ENCODE data around the gene ATXN1. TPM values are rescaled to one million over a fixed set of nuclear protein-coding genes. Genes with fewer than 3 reads are reported as not detected.

ATXN1 gene
- polyA plus RNA-seq, 1 donor from 2014 or later: 28.2 TPM

DNA sequence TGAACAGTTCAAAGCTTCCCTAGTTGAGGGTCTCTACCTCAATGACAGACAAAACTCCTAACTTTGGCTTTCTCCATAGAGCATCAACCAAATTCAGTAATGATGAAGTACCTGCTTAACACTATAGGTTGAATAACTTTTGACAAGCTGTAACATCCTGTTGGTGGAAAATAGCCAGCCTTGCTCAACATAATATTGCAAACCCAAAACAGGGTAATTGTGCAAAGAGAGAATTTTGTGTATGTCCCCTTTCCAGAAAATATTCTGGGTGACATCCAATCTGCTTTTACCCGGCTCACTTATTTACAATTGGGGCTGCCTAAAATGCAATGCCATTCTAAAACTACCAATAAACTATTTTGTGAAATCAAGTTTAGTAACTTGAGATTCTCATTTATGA is 72.8 kb downstream of the ATXN1 start:
- Histone ChIP-seq H3K36me3 (ENCODE audit: insufficient read depth, low read length) (no peaks in the 10 kb centered on the region), H3K79me2 (replicated peaks; ENCODE audit: insufficient read depth, low read length) (no peaks in the 10 kb centered on the region), H3K27ac (ENCODE audit: low read length) (no peak overlapping the region), H2AFZ (ENCODE audit: low read depth, low read length) (no peak overlapping the region), H3F3A (ENCODE audit: insufficient read depth, low read length, poor library complexity, severe bottlenecking) (no peaks in the 10 kb centered on the region), H3K9me3 (ENCODE audit: low read length) (no peaks in the 10 kb centered on the region), H4K20me1 (ENCODE audit: insufficient read depth) (no peaks in the 10 kb centered on the region), H3K4me2 (ENCODE audit: low read length) (no peak overlapping the region), H3K27me3 (ENCODE audit: insufficient read depth, low read depth, low read length) (no peaks in the 10 kb centered on the region), H3K4me3 (ENCODE audit: low read length) (no peak overlapping the region), H3K9me2 (ENCODE audit: insufficient read depth, low read length) (no peaks in the 10 kb centered on the region), H3K9ac (ENCODE audit: low read length) (no peak overlapping the region)
- TF ChIP-seq, protein P1, sequence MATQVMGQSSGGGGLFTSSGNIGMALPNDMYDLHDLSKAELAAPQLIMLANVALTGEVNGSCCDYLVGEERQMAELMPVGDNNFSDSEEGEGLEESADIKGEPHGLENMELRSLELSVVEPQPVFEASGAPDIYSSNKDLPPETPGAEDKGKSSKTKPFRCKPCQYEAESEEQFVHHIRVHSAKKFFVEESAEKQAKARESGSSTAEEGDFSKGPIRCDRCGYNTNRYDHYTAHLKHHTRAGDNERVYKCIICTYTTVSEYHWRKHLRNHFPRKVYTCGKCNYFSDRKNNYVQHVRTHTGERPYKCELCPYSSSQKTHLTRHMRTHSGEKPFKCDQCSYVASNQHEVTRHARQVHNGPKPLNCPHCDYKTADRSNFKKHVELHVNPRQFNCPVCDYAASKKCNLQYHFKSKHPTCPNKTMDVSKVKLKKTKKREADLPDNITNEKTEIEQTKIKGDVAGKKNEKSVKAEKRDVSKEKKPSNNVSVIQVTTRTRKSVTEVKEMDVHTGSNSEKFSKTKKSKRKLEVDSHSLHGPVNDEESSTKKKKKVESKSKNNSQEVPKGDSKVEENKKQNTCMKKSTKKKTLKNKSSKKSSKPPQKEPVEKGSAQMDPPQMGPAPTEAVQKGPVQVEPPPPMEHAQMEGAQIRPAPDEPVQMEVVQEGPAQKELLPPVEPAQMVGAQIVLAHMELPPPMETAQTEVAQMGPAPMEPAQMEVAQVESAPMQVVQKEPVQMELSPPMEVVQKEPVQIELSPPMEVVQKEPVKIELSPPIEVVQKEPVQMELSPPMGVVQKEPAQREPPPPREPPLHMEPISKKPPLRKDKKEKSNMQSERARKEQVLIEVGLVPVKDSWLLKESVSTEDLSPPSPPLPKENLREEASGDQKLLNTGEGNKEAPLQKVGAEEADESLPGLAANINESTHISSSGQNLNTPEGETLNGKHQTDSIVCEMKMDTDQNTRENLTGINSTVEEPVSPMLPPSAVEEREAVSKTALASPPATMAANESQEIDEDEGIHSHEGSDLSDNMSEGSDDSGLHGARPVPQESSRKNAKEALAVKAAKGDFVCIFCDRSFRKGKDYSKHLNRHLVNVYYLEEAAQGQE (IDR thresholded peaks at IDR 0.05; ENCODE audit: borderline replicate concordance): no peak
- TF ChIP-seq SMC3 (conservative IDR thresholded peaks at IDR 0.05; ENCODE audit: poor library complexity) (no peak), POLR2AphosphoS5 (IDR thresholded peaks at IDR 0.05) (no peak), EZH2 (IDR thresholded peaks at IDR 0.05; ENCODE audit: borderline replicate concordance, insufficient read depth, low read length, poor library complexity, severe bottlenecking) (no peak), EP300 (conservative IDR thresholded peaks at IDR 0.05; ENCODE audit: poor library complexity, severe bottlenecking) (no peak), MXI1 (conservative IDR thresholded peaks at IDR 0.05; ENCODE audit: poor library complexity, severe bottlenecking) (no peak), TAF1 (IDR thresholded peaks at IDR 0.05; ENCODE audit: low read depth) (no peak)

DNA sequence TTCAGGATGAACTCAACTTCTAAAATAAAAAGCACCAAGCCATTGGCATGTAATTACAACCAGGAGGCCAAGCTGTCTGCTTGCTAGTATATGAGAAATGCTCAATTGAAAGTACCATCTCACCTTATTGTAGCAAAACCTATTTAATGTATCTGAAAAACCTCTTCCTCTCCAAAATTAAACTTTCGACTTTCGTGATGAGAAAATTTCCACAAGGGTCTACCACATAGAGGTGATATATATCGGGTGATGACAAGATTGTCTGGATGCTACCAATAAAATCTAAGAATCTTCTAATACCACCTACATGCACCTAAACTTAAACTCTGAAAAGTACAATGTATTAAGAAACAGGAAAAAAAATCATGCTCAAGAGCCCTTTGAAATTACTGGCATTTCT is 74.2 kb downstream of the ATXN1 start:
- no peak for TF ChIP-seq EZH2 (IDR thresholded peaks at IDR 0.05; ENCODE audit: borderline replicate concordance, insufficient read depth, low read length, poor library complexity, severe bottlenecking)
- no peak for TF ChIP-seq EP300 (conservative IDR thresholded peaks at IDR 0.05; ENCODE audit: poor library complexity, severe bottlenecking)
- TF ChIP-seq, protein P2, sequence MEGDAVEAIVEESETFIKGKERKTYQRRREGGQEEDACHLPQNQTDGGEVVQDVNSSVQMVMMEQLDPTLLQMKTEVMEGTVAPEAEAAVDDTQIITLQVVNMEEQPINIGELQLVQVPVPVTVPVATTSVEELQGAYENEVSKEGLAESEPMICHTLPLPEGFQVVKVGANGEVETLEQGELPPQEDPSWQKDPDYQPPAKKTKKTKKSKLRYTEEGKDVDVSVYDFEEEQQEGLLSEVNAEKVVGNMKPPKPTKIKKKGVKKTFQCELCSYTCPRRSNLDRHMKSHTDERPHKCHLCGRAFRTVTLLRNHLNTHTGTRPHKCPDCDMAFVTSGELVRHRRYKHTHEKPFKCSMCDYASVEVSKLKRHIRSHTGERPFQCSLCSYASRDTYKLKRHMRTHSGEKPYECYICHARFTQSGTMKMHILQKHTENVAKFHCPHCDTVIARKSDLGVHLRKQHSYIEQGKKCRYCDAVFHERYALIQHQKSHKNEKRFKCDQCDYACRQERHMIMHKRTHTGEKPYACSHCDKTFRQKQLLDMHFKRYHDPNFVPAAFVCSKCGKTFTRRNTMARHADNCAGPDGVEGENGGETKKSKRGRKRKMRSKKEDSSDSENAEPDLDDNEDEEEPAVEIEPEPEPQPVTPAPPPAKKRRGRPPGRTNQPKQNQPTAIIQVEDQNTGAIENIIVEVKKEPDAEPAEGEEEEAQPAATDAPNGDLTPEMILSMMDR (IDR thresholded peaks at IDR 0.05; ENCODE audit: poor library complexity, severe bottlenecking): no peak
- Histone ChIP-seq H3K36me3 (ENCODE audit: insufficient read depth, low read length) (no peaks in the 10 kb centered on the region), H3K27ac (ENCODE audit: low read length) (no peak overlapping the region), H2AFZ (ENCODE audit: low read depth, low read length) (no peak overlapping the region), H3F3A (ENCODE audit: insufficient read depth, low read length, poor library complexity, severe bottlenecking) (no peaks in the 10 kb centered on the region), H4K20me1 (ENCODE audit: insufficient read depth) (no peaks in the 10 kb centered on the region), H3K4me3 (ENCODE audit: low read length) (no peak overlapping the region), H3K79me2 (replicated peaks; ENCODE audit: insufficient read depth, low read length) (no peaks in the 10 kb centered on the region), H3K4me2 (ENCODE audit: low read length) (no peak overlapping the region), H3K9ac (ENCODE audit: low read length) (no peak overlapping the region), H3K9me2 (ENCODE audit: insufficient read depth, low read length) (no peaks in the 10 kb centered on the region), H3K9me3 (ENCODE audit: low read length) (no peaks in the 10 kb centered on the region), H3K27me3 (ENCODE audit: insufficient read depth, low read depth, low read length) (no peaks in the 10 kb centered on the region)

Data from neural cell (in vitro differentiated cells).